GM19240 (cell line): Measurements from ENCODE around the gene DDR1.
"Not testable (repeated sequence)": the region's sequence is repeated elsewhere in the genome, so short reads cannot be mapped to it uniquely, and the experiment has no call there.

Experiments
- DNase-seq: peaks from one replicate; pipeline ENCODE4 v3.0.0; 2011; ENCODE audit warnings: low spot score; ENCODE audit not compliant: insufficient read length

DDR1 gene

GRCh38 chr6:30917041-30917440, 32.7 kb downstream of the DDR1 start:
- no peak for DNase-seq

GRCh38 chr6:30917487-30917886, 33.2 kb downstream of the DDR1 start:
- no peak for DNase-seq

GRCh38 chr6:30918670-30919069, 34.4 kb downstream of the DDR1 start:
- DNase-seq, result no peak

DNA sequence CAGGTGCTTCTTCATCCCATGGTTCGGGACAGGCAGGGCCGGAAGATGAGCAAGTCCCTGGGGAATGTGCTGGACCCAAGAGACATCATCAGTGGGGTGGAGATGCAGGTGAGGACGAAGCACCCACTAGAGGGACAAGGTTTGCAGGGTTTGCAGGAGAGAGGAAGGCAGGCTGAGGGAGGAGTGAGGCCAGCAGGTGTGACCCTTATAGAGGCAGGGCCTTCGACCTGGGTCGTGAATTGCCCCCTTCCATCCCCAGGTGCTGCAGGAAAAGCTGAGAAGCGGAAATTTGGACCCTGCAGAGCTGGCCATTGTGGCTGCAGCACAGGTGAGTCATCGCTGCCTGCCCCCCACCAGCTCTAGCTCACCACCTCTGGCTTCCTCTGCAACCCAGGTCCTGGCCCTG, 38.1 kb downstream of the DDR1 start:
- DNase-seq, result no peak

- DNase-seq, result not testable (repeated sequence)
Measured at GRCh38 chr6:30924040-30924627, 39.8 kb downstream of the DDR1 start.

DNA sequence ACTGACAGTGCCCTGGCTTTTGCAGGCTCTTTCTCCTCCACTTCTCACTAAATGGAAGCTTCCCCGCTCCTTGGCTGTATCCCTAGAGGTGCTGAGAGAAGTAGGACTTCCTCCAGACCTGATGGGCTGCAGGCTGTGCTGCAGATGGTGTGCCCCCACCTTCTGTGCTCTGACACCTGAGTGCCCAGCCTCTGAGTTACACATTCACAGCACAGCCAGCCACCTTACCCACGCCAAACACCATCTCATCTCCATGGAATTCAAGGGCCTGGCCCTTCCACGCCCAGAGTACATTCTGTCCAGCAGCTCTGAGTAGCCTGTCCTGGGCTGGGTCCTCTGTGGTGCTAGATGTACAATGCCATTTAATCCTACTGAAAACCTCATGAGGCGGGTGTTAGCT, 42.3 kb downstream of the DDR1 start:
- DNase-seq, result no peak

GRCh38 chr6:30927080-30927479, 42.8 kb downstream of the DDR1 start:
- DNase-seq, result not testable (repeated sequence)

GRCh38 chr6:30928677-30929076, 44.4 kb downstream of the DDR1 start:
- no peak for DNase-seq

DNA sequence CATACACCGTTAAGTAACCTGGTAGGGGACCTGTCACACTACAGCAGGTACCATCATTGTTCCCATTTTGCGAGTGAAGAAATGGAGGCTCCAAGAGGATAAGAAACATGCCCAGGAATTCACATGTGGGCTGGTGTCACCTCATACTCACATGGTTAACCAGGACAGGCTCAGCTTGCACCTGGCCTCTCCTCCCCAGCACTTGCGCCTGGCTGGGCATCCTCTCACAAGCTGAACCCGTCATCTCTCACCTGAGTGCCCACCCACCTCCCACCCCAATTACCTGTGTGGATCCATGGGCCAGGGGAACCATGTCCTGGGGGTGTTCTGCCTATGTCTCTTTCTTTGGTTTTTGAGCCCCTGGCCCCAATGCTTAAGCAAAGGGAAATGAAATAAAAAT, 46.2 kb downstream of the DDR1 start:
- no peak for DNase-seq

DNA sequence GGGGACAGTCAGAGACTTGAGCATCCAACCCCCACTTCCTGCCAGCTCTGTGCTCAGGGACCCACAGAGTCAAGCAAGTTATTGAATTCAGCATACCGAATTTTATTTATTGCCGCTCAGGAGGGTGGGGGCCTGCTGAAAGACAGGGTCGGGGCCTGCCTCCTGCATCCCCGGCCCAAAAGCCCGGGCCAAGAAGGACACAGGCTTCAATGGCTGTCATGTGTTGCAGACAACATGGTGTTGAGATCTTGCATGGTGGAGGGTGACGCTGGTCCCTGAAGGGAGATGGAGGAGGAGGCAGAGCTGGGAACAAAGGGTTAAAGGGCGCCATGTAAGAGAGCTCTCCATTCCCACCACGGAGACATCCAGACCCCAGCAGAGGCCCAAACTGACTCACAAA, 47.0 kb downstream of the DDR1 start:
- DNase-seq, result no peak

DNA sequence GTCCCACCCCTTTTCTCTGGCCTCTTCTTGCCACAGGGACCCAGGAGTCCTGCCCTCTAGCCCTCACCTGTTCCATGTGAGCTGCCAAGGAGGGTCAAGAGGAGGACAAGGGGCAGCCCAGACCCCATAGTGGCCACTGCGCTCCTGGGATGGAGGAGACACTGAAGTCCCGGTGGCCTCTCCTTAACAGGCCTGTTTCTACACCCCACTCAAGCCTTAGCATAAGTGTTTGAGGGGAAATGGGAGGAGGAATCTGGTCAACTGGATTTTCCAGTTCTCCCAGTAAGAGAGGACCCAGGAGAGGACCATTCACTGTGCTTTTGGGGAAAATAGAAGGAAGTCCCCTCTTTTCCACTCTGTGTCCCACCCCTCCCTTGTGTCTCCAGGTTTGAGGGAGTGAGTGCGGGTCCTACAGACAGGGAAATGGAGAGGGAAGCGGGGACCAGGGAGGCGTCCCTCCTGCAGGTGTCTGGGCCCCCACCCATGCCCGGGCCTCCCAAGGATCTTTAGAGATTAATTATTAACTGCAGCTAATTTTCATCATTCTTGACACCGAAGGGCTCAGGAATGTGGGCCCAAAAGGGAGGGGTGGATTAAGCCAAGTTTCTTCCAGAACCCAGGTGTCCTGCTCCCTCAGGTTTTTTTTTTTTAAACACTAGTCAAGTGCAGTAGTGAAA, 47.8 kb downstream of the DDR1 start, which contains the start of gene SFTA2:
Gene SFTA2, minus strand, starts transcription at position 202 of the 677 bp plus-strand sequence. Its CDS starts 74 bp downstream, at position 128.
- DNase-seq, result no peak

DNA sequence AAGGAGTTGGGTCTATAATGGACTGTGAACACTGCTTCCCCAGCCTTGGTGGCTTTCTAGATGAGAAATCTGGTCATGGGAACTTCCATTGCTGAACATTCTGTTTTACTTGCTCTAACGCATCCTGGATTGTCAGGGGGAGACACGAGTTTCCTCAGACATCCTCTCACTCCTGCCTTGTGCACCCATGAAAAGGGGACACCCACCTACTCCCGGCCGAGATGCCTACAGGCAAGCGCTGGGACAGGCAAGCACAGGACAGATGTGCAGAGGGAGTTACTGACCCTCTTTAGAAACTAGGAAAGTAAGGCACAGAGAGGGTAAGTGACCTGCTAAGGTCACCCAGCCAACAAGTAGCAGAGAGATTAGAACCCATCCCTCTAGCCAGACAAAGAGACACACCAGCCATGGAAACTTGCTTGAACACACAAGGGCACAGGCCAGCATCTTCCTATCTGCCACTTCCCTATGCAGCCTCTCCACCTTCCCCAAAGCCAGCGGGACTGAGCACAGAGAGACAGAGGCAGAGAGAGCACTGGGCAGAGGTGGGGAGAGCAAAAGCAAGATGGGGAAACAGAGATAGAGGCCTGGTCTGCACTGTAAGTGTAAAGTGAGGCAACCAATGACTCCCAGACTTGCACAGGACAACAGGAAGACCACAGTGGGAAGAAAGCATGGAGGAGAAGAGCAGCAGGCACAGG, 48.5 kb downstream of the DDR1 start:
- no peak for DNase-seq

- DNase-seq, result no peak
Measured at GRCh38 chr6:30935018-30935417, 50.7 kb downstream of the DDR1 start.

GRCh38 chr6:30937265-30937664, 52.9 kb downstream of the DDR1 start:
- DNase-seq, result no peak

GRCh38 chr6:30938730-30939129, 54.4 kb downstream of the DDR1 start:
- no peak for DNase-seq

DNA sequence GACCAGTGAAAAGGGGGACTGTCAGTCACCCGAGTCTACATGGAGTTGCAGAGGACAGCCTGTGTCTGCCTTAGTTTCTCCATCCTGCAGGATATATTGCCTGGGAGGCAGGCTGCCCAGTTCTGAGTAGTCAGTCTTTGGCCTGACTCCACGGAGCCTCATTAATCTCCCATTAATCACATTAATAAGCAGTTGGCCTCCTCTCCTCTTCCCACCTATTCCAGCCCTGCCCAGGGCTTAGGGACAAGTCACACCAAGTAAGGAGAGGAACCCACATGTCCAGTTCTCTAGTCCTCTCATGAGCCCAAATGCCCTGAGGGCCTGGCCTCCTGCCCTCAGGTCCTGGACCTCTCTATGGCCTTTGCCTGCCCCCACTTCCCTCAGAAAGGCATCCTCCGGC, 55.2 kb downstream of the DDR1 start:
- DNase-seq, result no peak

DNA sequence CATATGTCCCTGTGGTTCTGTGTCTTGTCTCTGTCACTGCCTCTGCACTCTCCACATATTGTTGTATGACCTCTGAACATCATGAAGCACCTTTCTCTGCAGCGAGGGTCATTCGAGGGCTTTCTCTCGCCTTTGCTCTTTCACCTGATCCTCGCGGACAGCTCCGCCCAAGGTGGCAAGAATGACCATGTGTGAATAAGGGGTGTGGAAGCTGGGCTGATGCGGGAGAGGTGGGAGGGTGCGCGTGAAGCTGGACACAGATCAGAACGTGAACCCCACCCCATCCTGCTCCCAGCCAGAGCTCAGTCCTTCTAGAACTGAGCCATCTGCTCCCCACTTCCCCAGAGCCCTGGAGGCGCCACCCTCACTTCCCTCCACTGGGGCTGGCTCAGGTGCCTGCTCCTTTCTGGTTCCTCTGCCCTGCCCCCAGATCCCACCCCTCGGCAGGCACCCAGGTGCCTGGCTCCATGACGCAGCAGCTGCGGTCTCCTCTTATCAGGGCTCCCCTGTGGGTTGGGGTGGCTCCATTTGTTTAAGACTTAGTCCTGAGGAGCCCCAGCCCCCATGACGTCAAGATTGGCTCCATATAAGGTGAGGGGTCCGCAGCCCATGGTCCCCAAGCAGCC, 56.2 kb downstream of the DDR1 start, which contains the start of gene MUCL3:
Gene MUCL3, plus strand, starts transcription at position 613 of the 626 bp plus-strand sequence. CDS start 27 bp downstream, outside the sequence.
- no peak for DNase-seq

- DNase-seq, result no peak
Measured at GRCh38 chr6:30942338-30943060, 58.2 kb downstream of the DDR1 start.

- DNase-seq, result no peak
Measured at GRCh38 chr6:30944051-30944450, 59.7 kb downstream of the DDR1 start.

DNA sequence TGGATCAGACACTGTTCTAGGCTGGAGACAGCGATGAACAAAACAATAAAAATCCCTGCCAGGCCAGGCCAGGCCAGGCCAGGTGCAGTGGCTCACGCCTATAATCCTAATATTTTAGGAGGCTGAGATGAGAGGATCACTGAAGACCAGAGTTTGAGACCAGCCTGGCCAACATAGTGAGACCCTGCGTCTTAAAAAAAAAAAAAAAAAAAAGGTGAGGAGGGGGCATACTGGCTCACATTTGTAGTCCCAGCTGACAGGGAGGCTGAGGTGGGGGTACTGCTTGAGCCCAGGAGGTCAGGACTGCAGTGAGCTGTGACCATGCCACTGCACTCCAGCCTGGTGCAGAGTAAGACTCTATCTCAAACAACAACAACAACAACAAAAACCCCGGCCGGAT, 61.0 kb downstream of the DDR1 start:
- no peak for DNase-seq

DNA sequence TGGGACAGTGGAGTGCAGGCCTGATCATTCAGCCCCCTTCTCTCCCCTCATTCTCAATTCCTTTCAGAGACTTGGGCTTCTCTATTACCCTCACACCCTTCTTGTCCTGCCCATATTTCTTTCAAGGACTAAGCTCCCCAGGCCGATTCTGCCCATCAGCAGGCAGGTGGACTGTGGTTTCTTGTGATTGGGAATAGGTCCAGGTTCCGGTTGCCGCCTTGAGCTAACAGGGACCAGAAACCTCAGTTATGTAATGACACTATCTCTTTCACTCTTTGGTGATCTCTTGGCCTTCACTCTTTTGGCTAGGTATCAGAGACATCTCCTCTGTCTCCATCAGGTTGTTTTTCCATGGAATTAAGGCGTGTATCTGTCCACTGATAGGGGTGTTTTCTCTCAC, 62.9 kb downstream of the DDR1 start:
- no peak for DNase-seq
